Endothelial cell (in vitro differentiated cells): ENCODE measurements around the gene ANKRD17. TPM values are rescaled to one million over a fixed set of nuclear protein-coding genes. Genes with fewer than 3 reads are reported as not detected.

ENCODE experiments used
- DNase-seq: peaks from one replicate; pipeline ENCODE4 v3.0.0; 2021; ENCODE audit warnings: low spot score
- H3K27ac Mint-ChIP-seq: one replicate; pipeline ENCODE4 v1.8.0; 2021; ENCODE audit warnings: mixed read lengths, inconsistent platforms; ENCODE audit not compliant: unreplicated experiment
- H3K27me3 Mint-ChIP-seq: one replicate; pipeline ENCODE4 v1.8.0; 2021; ENCODE audit warnings: mild to moderate bottlenecking, moderate library complexity, mixed read lengths, inconsistent platforms; ENCODE audit not compliant: unreplicated experiment
- H3K36me3 Mint-ChIP-seq: one replicate; pipeline ENCODE4 v1.8.0; 2021; ENCODE audit warnings: mild to moderate bottlenecking, low read depth, mixed read lengths, inconsistent platforms; ENCODE audit not compliant: unreplicated experiment
- H3K4me1 Mint-ChIP-seq: one replicate; pipeline ENCODE4 v1.8.0; 2021; ENCODE audit warnings: mild to moderate bottlenecking, mixed read lengths, inconsistent platforms; ENCODE audit not compliant: unreplicated experiment
- H3K4me3 Mint-ChIP-seq: one replicate; pipeline ENCODE4 v1.8.0; 2021; ENCODE audit warnings: mild to moderate bottlenecking, mixed read lengths, inconsistent platforms; ENCODE audit not compliant: unreplicated experiment
- H3K9me3 Mint-ChIP-seq: one replicate; pipeline ENCODE4 v1.8.0; 2021; ENCODE audit warnings: mixed read lengths, inconsistent platforms; ENCODE audit not compliant: unreplicated experiment
- total RNA-seq: library from RNA; stranded (reverse); fragmentation: NEBNext Ultra II Directional; extraction: Animal tissue kit (Norgen Biotek cat#: 25700); gene quantifications from one replicate; pipeline ENCODE4 v1.2.1, GENCODE V29; 2021; ENCODE audit not compliant: unreplicated experiment
- TF ChIP-seq, protein P1 (sequence below): fragments of 200-600 bp; sonication (generic); IDR thresholded peaks from one replicate; pipeline ENCODE4 v1.5.0; 2021; ENCODE audit warnings: antibody characterized with exemption; ENCODE audit not compliant: unreplicated experiment

The ANKRD17 gene
- total RNA-seq, 1 donor from 2014 or later, result 61.8 TPM

DNA sequence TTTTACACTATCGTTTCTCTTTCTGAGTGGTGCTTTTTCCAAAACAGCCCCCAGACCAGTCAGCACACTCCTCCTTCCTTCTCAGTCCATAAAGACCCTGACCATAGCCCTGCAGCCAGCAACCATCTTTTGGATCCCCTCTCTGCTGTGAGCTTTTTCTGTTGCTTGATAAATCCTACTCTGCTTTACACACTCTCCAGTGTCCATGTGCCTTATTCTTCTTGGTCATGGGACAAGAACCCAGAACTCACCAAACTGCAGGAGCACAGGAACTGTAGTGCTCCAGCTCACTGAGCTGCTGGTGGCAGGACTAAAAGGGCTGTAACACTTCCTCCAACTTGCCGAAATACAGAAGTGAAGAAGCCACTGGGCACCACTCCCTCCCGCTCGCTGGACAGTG lies 221.5 kb downstream of the ANKRD17 start:
- Mint-ChIP-seq H3K4me1 (no peaks in the 10 kb centered on the region), H3K27ac (no peak overlapping the region), H3K9me3 (peaks cover 7% of the 10 kb centered on the region), H3K36me3 (peaks cover 16% of the 10 kb centered on the region), H3K4me3 (no peak overlapping the region), H3K27me3 (no peaks in the 10 kb centered on the region)
- DNase-seq, result no peak
- TF ChIP-seq, protein P1, sequence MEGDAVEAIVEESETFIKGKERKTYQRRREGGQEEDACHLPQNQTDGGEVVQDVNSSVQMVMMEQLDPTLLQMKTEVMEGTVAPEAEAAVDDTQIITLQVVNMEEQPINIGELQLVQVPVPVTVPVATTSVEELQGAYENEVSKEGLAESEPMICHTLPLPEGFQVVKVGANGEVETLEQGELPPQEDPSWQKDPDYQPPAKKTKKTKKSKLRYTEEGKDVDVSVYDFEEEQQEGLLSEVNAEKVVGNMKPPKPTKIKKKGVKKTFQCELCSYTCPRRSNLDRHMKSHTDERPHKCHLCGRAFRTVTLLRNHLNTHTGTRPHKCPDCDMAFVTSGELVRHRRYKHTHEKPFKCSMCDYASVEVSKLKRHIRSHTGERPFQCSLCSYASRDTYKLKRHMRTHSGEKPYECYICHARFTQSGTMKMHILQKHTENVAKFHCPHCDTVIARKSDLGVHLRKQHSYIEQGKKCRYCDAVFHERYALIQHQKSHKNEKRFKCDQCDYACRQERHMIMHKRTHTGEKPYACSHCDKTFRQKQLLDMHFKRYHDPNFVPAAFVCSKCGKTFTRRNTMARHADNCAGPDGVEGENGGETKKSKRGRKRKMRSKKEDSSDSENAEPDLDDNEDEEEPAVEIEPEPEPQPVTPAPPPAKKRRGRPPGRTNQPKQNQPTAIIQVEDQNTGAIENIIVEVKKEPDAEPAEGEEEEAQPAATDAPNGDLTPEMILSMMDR, result no peak

DNA sequence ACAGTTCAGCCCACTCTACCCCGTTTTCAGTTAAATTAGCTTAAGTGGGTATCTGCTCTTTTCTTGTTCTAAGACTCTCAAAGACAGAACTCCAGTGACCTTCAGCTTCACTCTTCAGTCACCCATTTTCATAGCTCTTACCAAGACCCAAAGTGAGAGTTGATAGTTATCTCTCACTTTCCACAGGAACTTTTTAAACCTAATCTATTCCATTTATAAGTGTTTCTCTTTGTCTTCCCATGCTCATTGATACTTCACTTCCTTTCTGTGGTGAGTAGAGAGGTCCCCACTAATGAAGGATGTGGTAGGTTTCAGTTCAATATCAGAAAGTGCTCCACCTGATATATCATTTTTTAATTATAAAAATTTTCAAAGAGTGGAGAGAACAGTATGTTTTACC lies 222.5 kb downstream of the ANKRD17 start:
- no peak for DNase-seq
- H3K4me1 Mint-ChIP-seq, result no peaks in the 10 kb centered on the region
- no peak overlapping the region for H3K27ac Mint-ChIP-seq
- TF ChIP-seq, protein P1, result no peak
- H3K4me3 Mint-ChIP-seq, result no peak overlapping the region
- peaks cover 16% of the 10 kb centered on the region for H3K36me3 Mint-ChIP-seq
- H3K9me3 Mint-ChIP-seq, result peaks cover 7% of the 10 kb centered on the region
- no peaks in the 10 kb centered on the region for H3K27me3 Mint-ChIP-seq

DNA sequence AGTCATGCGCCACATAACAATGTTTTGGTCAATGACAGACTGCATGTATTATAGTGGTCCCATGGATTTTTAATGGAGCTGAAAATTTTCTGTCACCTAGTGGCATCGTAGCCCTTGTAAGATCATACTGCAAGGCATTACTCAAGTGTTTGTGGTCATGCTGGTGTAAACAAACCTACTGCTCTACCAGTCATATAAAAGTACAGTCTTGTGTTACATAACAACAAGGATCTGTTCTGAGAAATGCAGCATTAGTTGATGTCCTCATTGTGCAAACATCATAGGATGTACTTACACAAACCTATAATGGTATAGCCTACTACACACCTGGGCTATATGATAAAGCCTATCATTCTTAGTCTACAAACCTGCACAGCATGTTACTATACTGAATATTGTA lies 223.7 kb downstream of the ANKRD17 start:
- TF ChIP-seq, protein P1, result no peak
- Mint-ChIP-seq H3K27ac (no peak overlapping the region), H3K27me3 (no peaks in the 10 kb centered on the region), H3K4me3 (no peak overlapping the region), H3K9me3 (peaks cover 7% of the 10 kb centered on the region), H3K4me1 (no peaks in the 10 kb centered on the region), H3K36me3 (peaks cover 16% of the 10 kb centered on the region)
- DNase-seq, result no peak

DNA sequence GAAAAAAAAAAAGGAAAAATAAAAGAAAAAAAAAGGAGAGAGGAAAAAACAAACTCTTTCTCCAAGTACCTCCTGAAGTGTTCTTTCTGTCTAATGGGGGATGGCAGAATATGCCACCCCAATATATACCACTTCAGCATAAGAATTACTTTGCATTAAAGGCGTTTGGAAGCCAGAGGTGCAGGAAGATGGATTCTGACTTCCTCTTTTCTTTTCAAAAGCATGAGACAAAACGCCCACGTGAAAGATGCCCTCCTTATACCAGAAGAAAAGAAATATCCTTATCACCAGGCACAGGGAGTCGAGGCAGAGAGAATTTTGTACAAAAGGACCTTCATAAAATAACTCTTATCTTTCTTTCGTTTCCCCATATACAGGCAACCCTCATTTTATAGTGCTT lies 230.0 kb downstream of the ANKRD17 start:
- Mint-ChIP-seq H3K27ac (no peak overlapping the region), H3K9me3 (no peaks in the 10 kb centered on the region), H3K27me3 (no peaks in the 10 kb centered on the region), H3K4me3 (no peak overlapping the region), H3K4me1 (no peaks in the 10 kb centered on the region), H3K36me3 (no peaks in the 10 kb centered on the region)
- TF ChIP-seq, protein P1, result no peak
- DNase-seq, result no peak

Other genes with a start within 250 kb of the ANKRD17 start
- 14.4 TPM for gene COX18, start 189.1 kb downstream of the ANKRD17 start, total RNA-seq
- gene ALB, start 145.5 kb upstream of the ANKRD17 start, total RNA-seq, result 0.64 TPM
- not detected for gene AFP, start 177.4 kb upstream of the ANKRD17 start, total RNA-seq
- gene AFM, start 222.9 kb upstream of the ANKRD17 start, total RNA-seq, result 0.64 TPM